Type B pancreatic cell (in vitro differentiated cells): Measurements from ENCODE around the gene NEIL1. TPM values are rescaled to one million over a fixed set of nuclear protein-coding genes. Genes with fewer than 3 reads are reported as not detected.

Source experiments
- DNase-seq: peaks from one replicate; pipeline ENCODE4 v3.0.0; 2021; ENCODE audit warnings: mixed read lengths; ENCODE audit not compliant: unreplicated experiment; ENCODE audit errors: extremely low spot score
- H3K27ac Mint-ChIP-seq: 2 replicates; pipeline ENCODE4 v1.8.0; 2021; ENCODE audit warnings: mild to moderate bottlenecking, mixed read lengths
- H3K27me3 Mint-ChIP-seq: 2 replicates; pipeline ENCODE4 v1.8.0; 2021; ENCODE audit warnings: mixed read lengths
- H3K36me3 Mint-ChIP-seq: 2 replicates; pipeline ENCODE4 v1.8.0; 2021; ENCODE audit warnings: mixed read lengths
- H3K4me1 Mint-ChIP-seq: one replicate; pipeline ENCODE4 v1.8.0; 2021; ENCODE audit warnings: mixed read lengths; ENCODE audit not compliant: unreplicated experiment
- H3K4me3 Mint-ChIP-seq: 2 replicates; pipeline ENCODE4 v1.8.0; 2021; ENCODE audit warnings: mild to moderate bottlenecking, mixed read lengths
- H3K9me3 Mint-ChIP-seq: 2 replicates; pipeline ENCODE4 v1.8.0; 2021; ENCODE audit warnings: mixed read lengths
- total RNA-seq: library from RNA; stranded (reverse); gene quantifications from 2 replicates; pipeline ENCODE4 v1.2.1, GENCODE V29; 2021; ENCODE audit warnings: low replicate concordance
- TF ChIP-seq, protein P1 (sequence below): fragments of 200-600 bp; sonication (generic); conservative IDR thresholded peaks from 2 replicates; pipeline ENCODE4 v1.5.0; 2021; ENCODE audit warnings: antibody characterized with exemption, mild to moderate bottlenecking

The NEIL1 gene
- total RNA-seq, 1 donor from 2014 or later: 40.4 TPM

DNA sequence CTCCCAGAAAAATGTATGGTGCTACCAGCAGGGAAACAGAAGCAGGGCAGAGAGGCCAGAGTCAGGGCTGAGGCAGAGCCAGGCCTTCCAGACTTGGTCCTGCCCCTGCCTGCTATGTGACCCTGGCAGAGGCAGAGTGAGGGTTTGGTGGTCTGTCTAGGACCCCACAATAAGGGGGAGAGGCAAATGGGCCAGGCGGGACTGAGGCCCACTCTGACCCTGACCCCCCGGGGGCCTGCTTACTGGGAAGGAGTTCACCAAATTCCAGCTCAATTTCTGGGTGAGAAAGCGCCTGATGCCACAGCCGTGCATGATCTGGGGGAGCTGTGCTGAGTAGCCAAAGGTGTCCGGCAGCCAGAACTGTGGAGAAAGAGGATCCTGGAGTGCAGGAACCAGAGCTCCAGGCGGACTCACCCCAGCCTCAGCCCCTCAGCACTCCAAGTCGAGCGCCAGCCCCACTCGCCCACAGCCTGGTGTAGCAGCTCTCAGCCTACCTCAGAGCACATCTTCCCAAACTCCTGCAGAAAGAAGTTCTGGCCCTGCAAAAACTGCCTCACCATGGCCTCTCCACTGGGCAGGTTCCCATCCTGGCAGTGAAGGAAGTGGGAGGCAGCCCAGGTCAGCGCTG is 14.6 kb downstream of the NEIL1 start:
- no peaks in the 10 kb centered on the region for H3K4me1 Mint-ChIP-seq
- no peaks in the 10 kb centered on the region for H3K27me3 Mint-ChIP-seq
- H3K4me3 Mint-ChIP-seq: no peak overlapping the region
- DNase-seq: peak; percentile 64
- no peak overlapping the region for H3K27ac Mint-ChIP-seq
- H3K9me3 Mint-ChIP-seq: no peaks in the 10 kb centered on the region
- TF ChIP-seq, protein P1, sequence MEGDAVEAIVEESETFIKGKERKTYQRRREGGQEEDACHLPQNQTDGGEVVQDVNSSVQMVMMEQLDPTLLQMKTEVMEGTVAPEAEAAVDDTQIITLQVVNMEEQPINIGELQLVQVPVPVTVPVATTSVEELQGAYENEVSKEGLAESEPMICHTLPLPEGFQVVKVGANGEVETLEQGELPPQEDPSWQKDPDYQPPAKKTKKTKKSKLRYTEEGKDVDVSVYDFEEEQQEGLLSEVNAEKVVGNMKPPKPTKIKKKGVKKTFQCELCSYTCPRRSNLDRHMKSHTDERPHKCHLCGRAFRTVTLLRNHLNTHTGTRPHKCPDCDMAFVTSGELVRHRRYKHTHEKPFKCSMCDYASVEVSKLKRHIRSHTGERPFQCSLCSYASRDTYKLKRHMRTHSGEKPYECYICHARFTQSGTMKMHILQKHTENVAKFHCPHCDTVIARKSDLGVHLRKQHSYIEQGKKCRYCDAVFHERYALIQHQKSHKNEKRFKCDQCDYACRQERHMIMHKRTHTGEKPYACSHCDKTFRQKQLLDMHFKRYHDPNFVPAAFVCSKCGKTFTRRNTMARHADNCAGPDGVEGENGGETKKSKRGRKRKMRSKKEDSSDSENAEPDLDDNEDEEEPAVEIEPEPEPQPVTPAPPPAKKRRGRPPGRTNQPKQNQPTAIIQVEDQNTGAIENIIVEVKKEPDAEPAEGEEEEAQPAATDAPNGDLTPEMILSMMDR: no peak
- no peaks in the 10 kb centered on the region for H3K36me3 Mint-ChIP-seq

DNA sequence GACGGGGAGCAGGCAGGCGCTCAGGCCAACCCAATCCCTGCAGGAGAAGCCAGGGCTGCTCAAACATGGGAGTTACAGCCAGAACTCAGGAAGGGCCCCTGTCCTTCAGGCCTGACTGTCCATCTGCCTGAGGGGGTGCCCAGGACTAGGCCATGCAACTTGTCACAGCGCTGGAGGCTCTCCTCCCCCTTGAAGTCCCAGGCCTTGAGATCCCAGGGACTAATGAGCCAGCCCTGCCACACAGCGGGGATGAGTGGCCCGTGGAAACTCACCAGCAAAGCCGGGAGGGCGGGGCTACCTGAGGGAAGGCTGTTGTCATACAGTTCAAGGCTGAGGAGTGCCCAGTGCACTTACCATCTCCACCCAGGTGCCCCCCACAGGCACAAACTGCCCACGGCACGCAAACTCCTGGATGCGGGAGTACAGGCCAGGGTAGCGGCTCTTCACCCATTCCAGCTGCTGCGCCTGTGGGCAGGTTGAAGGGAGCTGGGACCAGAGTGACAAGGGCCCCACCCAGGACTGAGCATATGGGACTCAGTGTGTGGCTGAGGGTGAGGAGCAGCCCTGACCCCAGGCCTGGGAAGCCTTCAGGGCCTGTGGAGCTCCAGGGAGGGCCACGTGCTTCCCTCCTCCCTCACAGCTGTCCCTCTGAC is 15.3 kb downstream of the NEIL1 start:
- peak; percentile 69 for DNase-seq
- no peaks in the 10 kb centered on the region for H3K27me3 Mint-ChIP-seq

DNA sequence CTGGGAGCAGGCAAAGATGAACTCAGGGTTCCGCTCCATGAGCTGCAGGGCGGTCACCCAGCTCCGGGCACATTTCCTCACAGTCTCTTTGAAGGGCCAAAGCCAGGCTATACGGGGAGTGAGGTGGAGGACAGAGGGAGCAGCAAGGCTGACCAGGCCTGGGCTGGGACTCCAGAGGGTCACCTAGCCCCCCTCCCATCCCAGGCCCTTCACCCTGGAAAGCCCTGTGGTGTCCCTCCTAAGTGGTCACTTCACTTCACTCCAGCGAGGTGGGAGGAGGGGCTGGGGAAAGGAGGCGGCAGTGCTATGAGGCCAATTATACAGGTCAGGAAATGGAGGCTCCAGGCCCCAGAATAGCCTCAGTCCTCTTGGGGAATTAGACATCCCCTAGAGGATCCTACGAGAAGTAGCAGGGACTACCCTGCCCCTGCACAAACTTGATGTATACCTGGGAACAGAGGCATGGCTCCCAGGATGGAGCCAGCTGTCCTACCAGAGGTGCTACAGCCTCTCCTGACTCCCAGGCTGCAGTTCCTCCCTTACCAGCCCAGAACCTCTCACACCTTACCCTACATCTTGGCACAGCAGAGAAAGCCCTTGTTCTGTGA is 15.9 kb downstream of the NEIL1 start:
- Mint-ChIP-seq H3K27me3 (no peaks in the 10 kb centered on the region), H3K9me3 (no peaks in the 10 kb centered on the region), H3K36me3 (no peaks in the 10 kb centered on the region), H3K27ac (peak overlapping the region; percentile 64), H3K4me1 (no peaks in the 10 kb centered on the region), H3K4me3 (no peak overlapping the region)
- DNase-seq: peak; percentile 64
- TF ChIP-seq, protein P1: no peak

More for the DNA sequence above, 15.3 kb downstream of the NEIL1 start:
- TF ChIP-seq, protein P1: no peak
- Mint-ChIP-seq H3K4me3 (no peak overlapping the region), H3K9me3 (no peaks in the 10 kb centered on the region), H3K27ac (no peak overlapping the region), H3K36me3 (no peaks in the 10 kb centered on the region), H3K4me1 (no peaks in the 10 kb centered on the region)

DNA sequence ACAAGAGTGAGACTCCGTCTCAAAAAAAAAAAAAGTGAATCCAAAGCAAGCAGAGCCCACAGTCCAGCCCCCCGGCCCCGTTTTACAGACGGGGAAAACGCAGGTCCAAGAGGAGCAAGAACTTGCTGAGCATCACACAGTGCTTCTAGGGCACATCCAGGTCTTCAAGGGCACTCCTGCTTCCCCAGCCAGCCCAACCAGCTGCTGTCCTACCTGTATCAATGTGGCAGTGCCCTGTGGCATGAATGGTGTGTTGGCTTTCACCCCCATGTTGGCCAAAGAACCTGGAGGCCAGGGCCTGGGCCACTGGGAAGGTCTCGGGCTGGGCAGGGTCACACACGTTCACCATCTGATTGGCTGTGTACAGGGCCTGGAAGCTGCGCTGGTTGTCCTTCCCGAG is 16.9 kb downstream of the NEIL1 start:
- Mint-ChIP-seq H3K27me3 (no peaks in the 10 kb centered on the region), H3K4me1 (no peaks in the 10 kb centered on the region), H3K9me3 (no peaks in the 10 kb centered on the region), H3K4me3 (no peak overlapping the region), H3K36me3 (no peaks in the 10 kb centered on the region), H3K27ac (no peak overlapping the region)
- DNase-seq: peak; percentile 51
- TF ChIP-seq, protein P1: no peak

DNA sequence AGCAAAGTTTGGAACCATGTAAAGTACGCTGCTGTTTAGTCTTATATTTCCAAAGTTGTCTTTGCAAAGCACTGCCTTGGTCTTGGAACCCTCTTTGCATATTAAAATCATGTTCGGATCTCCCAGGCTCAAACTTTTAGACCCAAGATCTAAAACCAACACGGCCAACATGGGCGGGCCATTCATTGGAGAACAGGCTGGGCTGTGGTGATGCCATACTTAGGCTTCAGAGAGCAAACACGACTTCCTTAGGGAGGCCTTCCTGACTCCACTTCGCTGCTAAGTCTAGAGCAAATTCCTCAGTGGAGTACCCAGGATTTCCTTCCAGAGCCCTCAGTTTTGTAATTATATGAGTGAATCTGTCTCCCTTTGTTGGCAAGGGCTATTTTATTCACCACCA is 18.0 kb downstream of the NEIL1 start:
- Mint-ChIP-seq H3K27ac (no peak overlapping the region), H3K36me3 (peaks cover 3% of the 10 kb centered on the region), H3K9me3 (no peaks in the 10 kb centered on the region), H3K27me3 (no peaks in the 10 kb centered on the region), H3K4me3 (no peak overlapping the region), H3K4me1 (peaks cover 10% of the 10 kb centered on the region)
- TF ChIP-seq, protein P1: no peak
- DNase-seq: no peak
